Neuronal stem cell (in vitro differentiated cells): ENCODE data around the gene ARHGEF26.

Source experiments
- DNase-seq: peaks from one replicate; pipeline ENCODE4 v3.0.0-alpha.2; 2013; ENCODE audit warnings: low spot score
- H2AFZ ChIP-seq: one replicate; pipeline ENCODE4 v1.6.1; 2013; ENCODE audit warnings: mild to moderate bottlenecking, low read length, inconsistent platforms
- H2AK5ac ChIP-seq: 2 replicates; pipeline ENCODE4 v1.6.1; 2013; ENCODE audit warnings: low read depth, mild to moderate bottlenecking, inconsistent platforms, low read length, moderate library complexity, mixed read lengths
- H2BK120ac ChIP-seq: 2 replicates; pipeline ENCODE4 v1.6.1; 2013; ENCODE audit warnings: low read depth, mild to moderate bottlenecking, inconsistent platforms, low read length, moderate library complexity, mixed read lengths
- H2BK12ac ChIP-seq: one replicate; pipeline ENCODE4 v1.6.1; 2013; ENCODE audit warnings: low read length, inconsistent platforms
- H2BK15ac ChIP-seq: 2 replicates; pipeline ENCODE4 v1.6.1; 2013; ENCODE audit warnings: mild to moderate bottlenecking, low read length, inconsistent platforms, mixed read lengths
- H2BK5ac ChIP-seq: one replicate; pipeline ENCODE4 v1.6.1; 2013; ENCODE audit warnings: inconsistent platforms, mild to moderate bottlenecking, low read length, moderate library complexity
- H3K14ac ChIP-seq: one replicate; pipeline ENCODE4 v1.6.1; 2013; ENCODE audit warnings: low read length, inconsistent platforms
- H3K18ac ChIP-seq: 2 replicates; pipeline ENCODE4 v1.6.1; 2013; ENCODE audit warnings: low read length, inconsistent platforms
- H3K23ac ChIP-seq: 2 replicates; pipeline ENCODE4 v1.6.1; 2013; ENCODE audit warnings: low read depth, mild to moderate bottlenecking, mixed read lengths, low read length, inconsistent platforms; ENCODE audit not compliant: poor library complexity
- H3K27ac ChIP-seq: replicated peaks from 3 replicates; pipeline ENCODE4 v1.5.1; 2013; ENCODE audit warnings: low read length, inconsistent platforms
- H3K27me3 ChIP-seq, 3 experiments: 2 replicates each; pipeline ENCODE4 v1.6.1; 2013; ENCODE audit warnings: low read length in 3 of 3, mild to moderate bottlenecking in 2 of 3, inconsistent platforms in 1 of 3, low read depth in 1 of 3, mixed read lengths in 1 of 3, moderate library complexity in 1 of 3; ENCODE audit not compliant: control insufficient read depth in 3 of 3, insufficient read depth in 3 of 3
- H3K36me3 ChIP-seq, 2 donors: replicated peaks in 1 of 2; 2 replicates each; pipeline ENCODE4 v1.6.1; 2013; ENCODE audit warnings: low read length in 2 of 2; ENCODE audit not compliant: control insufficient read depth in 2 of 2, insufficient read depth in 2 of 2
- H3K4ac ChIP-seq: 2 replicates; pipeline ENCODE4 v1.6.1; 2013; ENCODE audit warnings: inconsistent platforms, mild to moderate bottlenecking, low read length, moderate library complexity
- H3K4me1 ChIP-seq, 2 donors: 1 replicate in 1 of 2; 2 replicates in 1 of 2; pipeline ENCODE4 v1.6.1; 2013; ENCODE audit warnings: low read length in 2 of 2, low read depth in 1 of 2; ENCODE audit not compliant: control insufficient read depth in 2 of 2, insufficient read depth in 1 of 2
- H3K4me2 ChIP-seq: one replicate; pipeline ENCODE4 v1.6.1; 2013; ENCODE audit warnings: mild to moderate bottlenecking, low read length, inconsistent platforms; ENCODE audit not compliant: insufficient read depth, poor library complexity, severe bottlenecking
- H3K4me3 ChIP-seq, 2 donors: 2 replicates each; pipeline ENCODE4 v1.5.1; 2013; ENCODE audit warnings: low read length in 2 of 2, mild to moderate bottlenecking in 2 of 2, inconsistent platforms in 1 of 2, moderate library complexity in 1 of 2
- H3K79me1 ChIP-seq: one replicate; pipeline ENCODE4 v1.6.1; 2013; ENCODE audit warnings: low read depth, mild to moderate bottlenecking, inconsistent platforms, low read length, moderate library complexity
- H3K9ac ChIP-seq: one replicate; pipeline ENCODE4 v1.6.1; 2013; ENCODE audit warnings: mild to moderate bottlenecking, low read depth, low read length, inconsistent platforms; ENCODE audit not compliant: poor library complexity
- H3K9me3 ChIP-seq, 2 donors: replicated peaks in 1 of 2; 2 replicates each; pipeline versions ENCODE3 to v1.6.1; 2013; ENCODE audit warnings: low read length in 2 of 2, mild to moderate bottlenecking in 2 of 2, inconsistent platforms in 1 of 2, low read depth in 1 of 2, mixed read lengths in 1 of 2, moderate library complexity in 1 of 2; ENCODE audit not compliant: control insufficient read depth in 2 of 2, insufficient read depth in 1 of 2
- H4K8ac ChIP-seq: one replicate; pipeline ENCODE4 v1.6.1; 2013; ENCODE audit warnings: low read depth, mild to moderate bottlenecking, inconsistent platforms, low read length, moderate library complexity
- H4K91ac ChIP-seq: one replicate; pipeline ENCODE4 v1.6.1; 2013; ENCODE audit warnings: low read length, low read depth, mild to moderate bottlenecking, inconsistent platforms; ENCODE audit not compliant: poor library complexity
- WGBS, 2 donors: extraction: QIAGEN DNeasy Blood & Tissue Kit; methylation state at CpG; one replicate each; pipeline ENCODE4 v1.1.7; 2013; ENCODE audit warnings: missing lambda C conversion rate in 2 of 2, mixed read lengths in 1 of 2; ENCODE audit not compliant: insufficient read length in 2 of 2, insufficient replicate concordance in 1 of 2; ENCODE audit errors: extremely low coverage in 2 of 2; 5-methylcytosine and 5-hydroxymethylcytosine counted together

The ARHGEF26 gene

GRCh38 chr3:154130540-154130939 is 9.3 kb downstream of the ARHGEF26 start:
- Histone ChIP-seq H2BK12ac (no peak overlapping the region), H2BK5ac (no peak overlapping the region), H2AK5ac (no peak overlapping the region), H3K27ac (no peak overlapping the region), H2BK15ac (no peak overlapping the region), H4K91ac (no peak overlapping the region), H2AFZ (no peak overlapping the region), H3K18ac (no peak overlapping the region), H2BK120ac (no peak overlapping the region), H3K79me1 (peaks cover 2% of the 10 kb centered on the region), H3K14ac (no peak overlapping the region), H3K23ac (no peak overlapping the region), H3K4me3 (no peak overlapping the region), H3K4me2 (no peak overlapping the region), H3K27me3 (no peaks in the 10 kb centered on the region), H3K4me1 (peaks cover 0 to 4% of the 10 kb centered on the region in 2 donors), H4K8ac (no peak overlapping the region), H3K9ac (no peak overlapping the region), H3K4ac (no peak overlapping the region), H3K9me3 (peaks cover 0 to 2% of the 10 kb centered on the region in 2 donors), H3K36me3 (peaks cover 5 to 68% of the 10 kb centered on the region in 2 donors)
- no peak for DNase-seq
- no CpG with 5 or more reads among the region's 3 CpGs for WGBS, 2 donors

- Histone ChIP-seq H3K23ac (no peak overlapping the region), H2AK5ac (no peak overlapping the region), H2BK15ac (no peak overlapping the region), H3K4me2 (no peak overlapping the region), H3K9me3 (peaks cover 0 to 2% of the 10 kb centered on the region in 2 donors), H3K79me1 (no peaks in the 10 kb centered on the region), H3K4ac (no peak overlapping the region), H2BK12ac (no peak overlapping the region), H3K4me3 (no peak overlapping the region), H3K9ac (no peak overlapping the region), H3K14ac (no peak overlapping the region), H3K27me3 (no peaks in the 10 kb centered on the region), H3K27ac (no peak overlapping the region), H2BK120ac (no peak overlapping the region), H3K36me3 (peaks cover 5 to 56% of the 10 kb centered on the region in 2 donors), H2BK5ac (no peak overlapping the region), H3K4me1 (peaks cover 0 to 5% of the 10 kb centered on the region in 2 donors), H4K8ac (no peak overlapping the region), H4K91ac (no peak overlapping the region), H3K18ac (no peak overlapping the region), H2AFZ (no peak overlapping the region)
- no CpG with 5 or more reads among the region's 1 CpG for WGBS, 2 donors
- no peak for DNase-seq
Observed at GRCh38 chr3:154131830-154132229, 10.6 kb downstream of the ARHGEF26 start.

GRCh38 chr3:154132777-154133375 is 11.7 kb downstream of the ARHGEF26 start:
- no peak for DNase-seq
- Histone ChIP-seq H3K18ac (no peak overlapping the region), H2BK120ac (no peak overlapping the region), H3K9me3 (peaks cover 0 to 2% of the 10 kb centered on the region in 2 donors), H2BK5ac (no peak overlapping the region), H3K4ac (no peak overlapping the region), H2AFZ (no peak overlapping the region), H3K36me3 (peaks cover 5 to 45% of the 10 kb centered on the region in 2 donors), H3K4me2 (no peak overlapping the region), H3K23ac (no peak overlapping the region), H2BK15ac (no peak overlapping the region), H3K14ac (no peak overlapping the region), H3K79me1 (no peaks in the 10 kb centered on the region), H3K27ac (no peak overlapping the region), H3K4me1 (peaks cover 0 to 6% of the 10 kb centered on the region in 2 donors), H3K4me3 (no peak overlapping the region), H2BK12ac (no peak overlapping the region), H4K8ac (no peak overlapping the region), H2AK5ac (no peak overlapping the region), H3K27me3 (no peaks in the 10 kb centered on the region), H4K91ac (no peak overlapping the region), H3K9ac (no peak overlapping the region)
- no CpG with 5 or more reads among the region's 6 CpGs for WGBS, 2 donors

GRCh38 chr3:154135511-154136173 is 14.5 kb downstream of the ARHGEF26 start:
- Histone ChIP-seq H3K4me2 (no peak overlapping the region), H3K9ac (no peak overlapping the region), H3K36me3 (peaks cover 0 to 18% of the 10 kb centered on the region in 2 donors), H3K23ac (no peak overlapping the region), H2BK12ac (no peak overlapping the region), H3K18ac (no peak overlapping the region), H2BK15ac (no peak overlapping the region), H2AFZ (no peak overlapping the region), H3K4me1 (peaks cover 0 to 6% of the 10 kb centered on the region in 2 donors), H4K8ac (no peak overlapping the region), H3K14ac (no peak overlapping the region), H2BK120ac (no peak overlapping the region), H2AK5ac (no peak overlapping the region), H3K27me3 (no peaks in the 10 kb centered on the region), H2BK5ac (no peak overlapping the region), H3K79me1 (no peaks in the 10 kb centered on the region), H3K9me3 (peaks cover 0 to 2% of the 10 kb centered on the region in 2 donors), H3K27ac (no peak overlapping the region), H4K91ac (no peak overlapping the region), H3K4ac (no peak overlapping the region), H3K4me3 (no peak overlapping the region)
- WGBS, 2 donors = no CpG with 5 or more reads among the region's 5 CpGs
- no peak for DNase-seq
